GM21447 (cell line): ENCODE measurements around the gene CHD2.

Experiments used
- ATAC-seq: cut with Tn5 transposase; IDR thresholded peaks from one replicate; pipeline ENCODE4 v1.9.1; 2021; ENCODE audit not compliant: unreplicated experiment

Gene CHD2

GRCh38 chr15:93044301-93045190 is 144.4 kb downstream of the CHD2 start:
- no peak for ATAC-seq

GRCh38 chr15:93045191-93045785 is 145.2 kb downstream of the CHD2 start:
- no peak for ATAC-seq

- no peak for ATAC-seq
Measured at GRCh38 chr15:93046120-93046519, 146.0 kb downstream of the CHD2 start.

GRCh38 chr15:93046721-93047120 is 146.6 kb downstream of the CHD2 start:
- ATAC-seq, result no peak

- no peak for ATAC-seq
Measured at GRCh38 chr15:93047621-93048425, 147.7 kb downstream of the CHD2 start.

- no peak for ATAC-seq
Measured at GRCh38 chr15:93048426-93048721, 148.2 kb downstream of the CHD2 start.

- no peak for ATAC-seq
Measured at GRCh38 chr15:93048759-93049161, 148.6 kb downstream of the CHD2 start.

- no peak for ATAC-seq
Measured at GRCh38 chr15:93049233-93049632, 149.1 kb downstream of the CHD2 start.

- no peak for ATAC-seq
Measured at GRCh38 chr15:93049914-93050578, 149.9 kb downstream of the CHD2 start.

GRCh38 chr15:93050648-93051047 is 150.5 kb downstream of the CHD2 start:
- no peak for ATAC-seq

- no peak for ATAC-seq
Measured at GRCh38 chr15:93051236-93052089, 151.3 kb downstream of the CHD2 start.

- ATAC-seq, result no peak
Measured at GRCh38 chr15:93052090-93052879, 152.2 kb downstream of the CHD2 start.

- no peak for ATAC-seq
Measured at GRCh38 chr15:93055211-93055610, 155.1 kb downstream of the CHD2 start.

- no peak for ATAC-seq
Measured at GRCh38 chr15:93056836-93057235, 156.7 kb downstream of the CHD2 start.

- no peak for ATAC-seq
Measured at GRCh38 chr15:93057618-93058017, 157.5 kb downstream of the CHD2 start.

GRCh38 chr15:93058128-93058527 is 158.0 kb downstream of the CHD2 start:
- ATAC-seq, result no peak

GRCh38 chr15:93058904-93059427 is 158.8 kb downstream of the CHD2 start:
- no peak for ATAC-seq

- ATAC-seq, result no peak
Measured at GRCh38 chr15:93059442-93059841, 159.3 kb downstream of the CHD2 start.
